CD4-positive, alpha-beta T cell (primary cell): ENCODE results near the gene CCL15. TPM values are rescaled to one million over a fixed set of nuclear protein-coding genes. Genes with fewer than 3 reads are reported as not detected.

ENCODE experiments used
- ATAC-seq: fragments of 200-7000 bp; cut with Tn5 transposase; one replicate; pipeline ENCODE4 v1.10.0; 2022; ENCODE audit warnings: mild to moderate bottlenecking; ENCODE audit not compliant: poor library complexity
- CTCF ChIA-PET: fragments of 350-600 bp; sonication (Branson Sonifier 250); formaldehyde crosslinking; loops from one replicate; lab custom pipeline; 2021; ENCODE audit warnings: antibody characterized with exemption, inconsistent platforms; lab: Charles Lee
- POLR2A ChIA-PET: fragments of 350-600 bp; sonication (Branson Sonifier 250); formaldehyde crosslinking; loops from one replicate; lab custom pipeline; 2021; ENCODE audit warnings: antibody characterized with exemption, inconsistent platforms; lab: Charles Lee
- DNase-seq, 14 experiments: peaks; one replicate each; pipeline ENCODE4 v3.0.0-alpha.2; 2013 to 2020; ENCODE audit warnings: mixed read lengths in 2 of 14
- H3K27ac ChIP-seq, 2 donors: one replicate each; pipeline versions ENCODE4 v1.5.1 to v1.7.0; 2013; ENCODE audit warnings: low read length in 2 of 2, low read depth in 1 of 2, mild to moderate bottlenecking in 1 of 2
- H3K27me3 ChIP-seq, 2 experiments: 1 replicate in 1 of 2; 2 replicates in 1 of 2; pipeline versions ENCODE4 v1.6.1 to v1.7.0; 2013; ENCODE audit warnings: low read length in 2 of 2, control low read depth in 1 of 2, mild to moderate bottlenecking in 1 of 2, moderate library complexity in 1 of 2; ENCODE audit not compliant: insufficient read depth in 2 of 2, control insufficient read depth in 1 of 2
- H3K36me3 ChIP-seq: one replicate; pipeline ENCODE4 v1.6.1; 2013; ENCODE audit warnings: low read length, control low read depth; ENCODE audit not compliant: insufficient read depth
- H3K4me1 ChIP-seq: one replicate; pipeline ENCODE4 v1.6.1; 2013; ENCODE audit warnings: low read length, control low read depth; ENCODE audit not compliant: insufficient read depth
- H3K4me3 ChIP-seq: one replicate; pipeline ENCODE4 v1.5.1; 2013; ENCODE audit warnings: mild to moderate bottlenecking, low read length, moderate library complexity
- H3K9me3 ChIP-seq, 2 experiments: 1 replicate in 1 of 2; 2 replicates in 1 of 2; pipeline versions ENCODE4 v1.6.1 to v1.7.0; 2013; ENCODE audit warnings: low read length in 2 of 2, mild to moderate bottlenecking in 2 of 2, control low read depth in 1 of 2, moderate library complexity in 1 of 2; ENCODE audit not compliant: control insufficient read depth in 1 of 2, insufficient read depth in 1 of 2
- H3K27ac Mint-ChIP-seq: one replicate; pipeline ENCODE4 v1.8.0; 2020; ENCODE audit warnings: mixed read lengths
- H3K27me3 Mint-ChIP-seq: one replicate; pipeline ENCODE4 v1.8.0; 2021; ENCODE audit warnings: mixed read lengths
- H3K36me3 Mint-ChIP-seq: one replicate; pipeline ENCODE4 v1.8.0; 2021; ENCODE audit warnings: low read depth, mixed read lengths
- H3K4me1 Mint-ChIP-seq: one replicate; pipeline ENCODE4 v1.8.0; 2021; ENCODE audit warnings: low read depth, mixed read lengths
- H3K4me3 Mint-ChIP-seq: one replicate; pipeline ENCODE4 v1.8.0; 2020; ENCODE audit warnings: mild to moderate bottlenecking, mixed read lengths
- H3K9me3 Mint-ChIP-seq: one replicate; pipeline ENCODE4 v1.8.0; 2020; ENCODE audit warnings: mixed read lengths
- intact Hi-C, 2 experiments: fragments of 100-400 bp; cut with DNase I in 1 of 2; cut with micrococcal nuclease in 1 of 2; formaldehyde crosslinking; loops; one replicate each; pipeline versions ENCODE4 v1.15.1 to v1.9.0; 2023 to 2025; cut with DNase I, micrococcal nuclease
- total RNA-seq, 174 experiments: library from RNA in 2 of 174; stranded (reverse) in 2 of 174; gene quantifications; one replicate each; pipeline ENCODE4 v1.2.3 and lab custom pipeline; 2021 to 2026
- TF ChIP-seq, protein P1 (sequence below): fragments of 200-600 bp; IDR thresholded peaks from one replicate; pipeline ENCODE4 v1.8.0; 2022; ENCODE audit warnings: antibody characterized with exemption, mild to moderate bottlenecking

Gene CCL15
- total RNA-seq, 2 experiments from 2014 or later, result not detected

DNA sequence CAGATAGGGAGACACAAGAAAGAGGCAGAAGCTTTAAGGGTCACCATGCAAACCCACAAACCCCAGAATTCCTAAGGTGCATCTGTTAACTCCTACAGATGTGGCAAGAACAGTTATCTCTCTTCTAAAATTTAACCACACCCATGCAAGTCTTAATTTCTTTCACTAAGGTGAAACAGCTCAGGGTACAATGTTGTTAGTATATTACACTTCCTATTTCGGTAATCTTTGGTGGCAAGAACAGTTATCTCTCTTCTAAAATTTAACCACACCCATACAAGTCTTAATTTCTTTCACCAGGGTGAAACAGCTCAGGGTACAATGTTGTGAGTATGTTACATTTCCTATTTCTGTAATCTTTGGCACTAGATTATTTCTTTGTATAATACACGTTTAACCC, 9.8 kb upstream of the CCL15 start:
- H3K9me3 ChIP-seq, result peaks cover 0 to 11% of the 10 kb centered on the region in 2 experiments
- peak in 1 of 14 experiments; percentile 2 for DNase-seq
- H3K27me3 ChIP-seq, result peaks cover 0 to 4% of the 10 kb centered on the region in 2 experiments
- no peaks in the 10 kb centered on the region for H3K36me3 ChIP-seq
- Mint-ChIP-seq H3K27ac (no peak overlapping the region), H3K36me3 (no peaks in the 10 kb centered on the region), H3K4me3 (no peak overlapping the region), H3K27me3 (peaks cover 26% of the 10 kb centered on the region), H3K9me3 (no peaks in the 10 kb centered on the region), H3K4me1 (no peaks in the 10 kb centered on the region)
- ChIA-PET POLR2A (no interaction called here), CTCF (no interaction called here)
- no peaks in the 10 kb centered on the region for H3K4me1 ChIP-seq
- TF ChIP-seq, protein P1, sequence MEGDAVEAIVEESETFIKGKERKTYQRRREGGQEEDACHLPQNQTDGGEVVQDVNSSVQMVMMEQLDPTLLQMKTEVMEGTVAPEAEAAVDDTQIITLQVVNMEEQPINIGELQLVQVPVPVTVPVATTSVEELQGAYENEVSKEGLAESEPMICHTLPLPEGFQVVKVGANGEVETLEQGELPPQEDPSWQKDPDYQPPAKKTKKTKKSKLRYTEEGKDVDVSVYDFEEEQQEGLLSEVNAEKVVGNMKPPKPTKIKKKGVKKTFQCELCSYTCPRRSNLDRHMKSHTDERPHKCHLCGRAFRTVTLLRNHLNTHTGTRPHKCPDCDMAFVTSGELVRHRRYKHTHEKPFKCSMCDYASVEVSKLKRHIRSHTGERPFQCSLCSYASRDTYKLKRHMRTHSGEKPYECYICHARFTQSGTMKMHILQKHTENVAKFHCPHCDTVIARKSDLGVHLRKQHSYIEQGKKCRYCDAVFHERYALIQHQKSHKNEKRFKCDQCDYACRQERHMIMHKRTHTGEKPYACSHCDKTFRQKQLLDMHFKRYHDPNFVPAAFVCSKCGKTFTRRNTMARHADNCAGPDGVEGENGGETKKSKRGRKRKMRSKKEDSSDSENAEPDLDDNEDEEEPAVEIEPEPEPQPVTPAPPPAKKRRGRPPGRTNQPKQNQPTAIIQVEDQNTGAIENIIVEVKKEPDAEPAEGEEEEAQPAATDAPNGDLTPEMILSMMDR, result no peak
- H3K4me3 ChIP-seq, result no peak overlapping the region
- ATAC-seq, result no peak
- intact Hi-C loops, result no loop called here
- no peak overlapping the region for H3K27ac ChIP-seq

DNA sequence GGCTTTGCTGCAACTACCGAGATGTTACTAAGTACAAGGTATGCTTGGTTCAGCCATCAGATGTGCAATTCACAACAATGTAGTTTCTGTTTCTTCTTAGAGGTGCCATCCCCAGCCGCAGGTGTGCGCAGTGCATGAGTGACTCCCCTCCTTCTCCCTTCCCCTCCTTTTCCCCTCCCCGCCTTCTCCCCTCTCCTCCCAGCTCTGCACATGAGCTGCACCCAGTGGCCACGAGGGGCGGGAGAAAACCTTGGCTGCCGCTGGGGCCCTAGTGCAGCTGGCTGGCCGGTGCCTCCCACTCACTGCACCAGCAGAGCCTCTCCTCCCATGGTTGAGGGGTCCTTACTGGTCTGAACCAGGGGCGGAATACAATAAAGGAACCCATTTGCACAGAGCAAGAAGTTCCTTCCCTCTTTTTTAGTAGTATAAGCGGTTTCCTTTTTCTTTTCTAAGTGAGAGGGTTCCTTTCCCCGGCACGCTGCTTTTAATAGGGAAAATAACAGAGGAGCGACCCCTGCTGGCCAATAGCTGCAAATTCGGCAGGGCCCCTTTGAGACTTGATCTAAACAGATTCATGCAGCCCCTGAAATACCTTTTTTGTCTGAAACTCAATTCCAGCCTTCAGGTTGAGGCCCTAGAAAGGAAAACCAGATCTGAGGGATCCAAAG, 7.8 kb upstream of the CCL15 start:
- peaks cover 0 to 11% of the 10 kb centered on the region in 2 experiments for H3K9me3 ChIP-seq
- no peak overlapping the region for H3K27ac ChIP-seq
- Mint-ChIP-seq H3K4me3 (no peak overlapping the region), H3K4me1 (peaks cover 5% of the 10 kb centered on the region), H3K27ac (no peak overlapping the region), H3K9me3 (no peaks in the 10 kb centered on the region), H3K27me3 (peaks cover 26% of the 10 kb centered on the region), H3K36me3 (no peaks in the 10 kb centered on the region)
- DNase-seq, result no peak
- ChIA-PET CTCF (no interaction called here), POLR2A (no interaction called here)
- no peaks in the 10 kb centered on the region for H3K4me1 ChIP-seq
- no peak overlapping the region for H3K4me3 ChIP-seq
- peaks cover 0 to 4% of the 10 kb centered on the region in 2 experiments for H3K27me3 ChIP-seq
- H3K36me3 ChIP-seq, result no peaks in the 10 kb centered on the region
- TF ChIP-seq, protein P1, result no peak
- no peak for ATAC-seq
- intact Hi-C loops, result no loop called here

GRCh38 chr17:36004594-36005108, 3.3 kb upstream of the CCL15 start:
- H3K36me3 ChIP-seq, result no peaks in the 10 kb centered on the region
- H3K27me3 Mint-ChIP-seq, result peaks cover 6% of the 10 kb centered on the region
- H3K9me3 Mint-ChIP-seq, result no peaks in the 10 kb centered on the region
- H3K4me3 ChIP-seq, result no peak overlapping the region
- intact Hi-C loops, result no loop called here
- no peak for ATAC-seq
- H3K4me3 Mint-ChIP-seq, result no peak overlapping the region
- peaks cover 0 to 4% of the 10 kb centered on the region in 2 experiments for H3K9me3 ChIP-seq
- ChIA-PET CTCF (no interaction called here), POLR2A (no interaction called here)
- H3K36me3 Mint-ChIP-seq, result no peaks in the 10 kb centered on the region
- TF ChIP-seq, protein P1, result no peak
- no peak overlapping the region for H3K27ac Mint-ChIP-seq
- peak in 1 of 14 experiments; percentile 21 for DNase-seq
- H3K27me3 ChIP-seq, result no peaks in the 10 kb centered on the region
- H3K4me1 ChIP-seq, result no peaks in the 10 kb centered on the region
- peaks cover 5% of the 10 kb centered on the region for H3K4me1 Mint-ChIP-seq
- no peak overlapping the region for H3K27ac ChIP-seq
